SU-DHL-6 (cell line): Measurements from ENCODE around the gene NXNL1.

Source experiments
- H2AFZ ChIP-seq: fragments of 200-600 bp; sonication (generic); 2 replicates; pipeline ENCODE4 v1.6.1; 2014; ENCODE audit warnings: low read depth, mild to moderate bottlenecking, moderate library complexity, mixed read lengths, antibody characterized with exemption, low read length; ENCODE audit not compliant: severe bottlenecking
- H3F3A ChIP-seq: fragments of 200-600 bp; shearing (Covaris generic); 2 replicates; pipeline ENCODE4 v1.6.0; 2016; ENCODE audit warnings: antibody characterized with exemption, mild to moderate bottlenecking; ENCODE audit not compliant: insufficient read depth
- H3K27ac ChIP-seq: fragments of 200-600 bp; sonication (generic); 2 replicates; pipeline ENCODE4 v1.5.1; 2016; ENCODE audit warnings: low read depth, mild to moderate bottlenecking, low read length, moderate library complexity, mixed read lengths
- H3K27me3 ChIP-seq: fragments of 200-600 bp; sonication (generic), shearing (Covaris generic); 2 replicates; pipeline ENCODE4 v1.6.0; 2014; ENCODE audit warnings: mild to moderate bottlenecking, low read length
- H3K36me3 ChIP-seq: fragments of 200-600 bp; sonication (generic); 2 replicates; pipeline ENCODE4 v1.6.1; 2014; ENCODE audit warnings: mild to moderate bottlenecking, low read length, mixed read lengths
- H3K4me2 ChIP-seq: fragments of 300-600, 200-600 bp; shearing (Covaris generic), sonication (generic); 2 replicates; pipeline ENCODE4 v1.6.0; 2014; ENCODE audit warnings: low read length, low read depth, mild to moderate bottlenecking; ENCODE audit not compliant: poor library complexity, severe bottlenecking
- H3K4me3 ChIP-seq: fragments of 200-600 bp; sonication (generic); 2 replicates; pipeline ENCODE4 v1.5.1; 2014; ENCODE audit warnings: antibody characterized with exemption, low read length, mild to moderate bottlenecking, mixed read lengths; ENCODE audit not compliant: insufficient read depth, poor library complexity, severe bottlenecking
- H3K79me2 ChIP-seq: fragments of 200-600 bp; sonication (generic); 2 replicates; pipeline ENCODE4 v1.6.1; 2014; ENCODE audit warnings: mild to moderate bottlenecking, low read length, moderate library complexity; ENCODE audit not compliant: insufficient read depth
- H3K9ac ChIP-seq: fragments of 200-600 bp; sonication (generic); 2 replicates; pipeline ENCODE4 v1.7.0; 2014; ENCODE audit warnings: mild to moderate bottlenecking, low read length
- H3K9me2 ChIP-seq: fragments of 200-600 bp; sonication (generic); replicated peaks from 2 replicates; pipeline ENCODE4 v1.6.1; 2014; ENCODE audit warnings: low read length; ENCODE audit not compliant: insufficient read depth
- H3K9me3 ChIP-seq: fragments of 200-600 bp; sonication (generic); 2 replicates; pipeline ENCODE4 v1.6.1; 2014; ENCODE audit warnings: low read length, mixed read lengths; ENCODE audit not compliant: insufficient read depth
- H4K20me1 ChIP-seq: fragments of 200-600 bp; sonication (generic); 2 replicates; pipeline ENCODE4 v1.6.1; 2014; ENCODE audit warnings: low read depth, mild to moderate bottlenecking, antibody characterized with exemption, low read length, moderate library complexity, mixed read lengths
- CTCF ChIP-seq: fragments of 200-600 bp; sonication (generic); IDR thresholded peaks from one replicate; pipeline ENCODE4 v1.5.1; 2017; ENCODE audit warnings: antibody characterized with exemption, mild to moderate bottlenecking, low read length, moderate library complexity; ENCODE audit not compliant: insufficient read depth, poor library complexity, severe bottlenecking
- EZH2phosphoT487 ChIP-seq: fragments of 200-600 bp; sonication (generic), shearing (Covaris generic); conservative IDR thresholded peaks from 2 replicates; pipeline ENCODE4 v1.6.1; 2018; ENCODE audit warnings: mild to moderate bottlenecking, antibody characterized with exemption, low read length, moderate library complexity, mixed read lengths

Gene NXNL1

GRCh38 chr19:17418710-17419109, 42.0 kb downstream of the NXNL1 start:
- no peaks in the 10 kb centered on the region for H3K36me3 ChIP-seq
- H3K9me3 ChIP-seq: no peaks in the 10 kb centered on the region
- peak overlapping the region; percentile 40; the same call in 1 of the 2 replicates for H3K27ac ChIP-seq
- H3K4me2 ChIP-seq: peak overlapping the region; percentile 84
- peaks cover 7% of the 10 kb centered on the region; the same call in 1 of the 2 replicates for H3F3A ChIP-seq
- no peaks in the 10 kb centered on the region for H3K27me3 ChIP-seq
- H3K79me2 ChIP-seq: no peaks in the 10 kb centered on the region
- H4K20me1 ChIP-seq: no peaks in the 10 kb centered on the region
- peak overlapping the region; percentile 82 for H2AFZ ChIP-seq
- peak overlapping the region; percentile 70 for H3K9ac ChIP-seq
- H3K9me2 ChIP-seq: no peaks in the 10 kb centered on the region
- TF ChIP-seq CTCF (no peak), EZH2phosphoT487 (no peak)
- peak overlapping the region; percentile 67 for H3K4me3 ChIP-seq

DNA sequence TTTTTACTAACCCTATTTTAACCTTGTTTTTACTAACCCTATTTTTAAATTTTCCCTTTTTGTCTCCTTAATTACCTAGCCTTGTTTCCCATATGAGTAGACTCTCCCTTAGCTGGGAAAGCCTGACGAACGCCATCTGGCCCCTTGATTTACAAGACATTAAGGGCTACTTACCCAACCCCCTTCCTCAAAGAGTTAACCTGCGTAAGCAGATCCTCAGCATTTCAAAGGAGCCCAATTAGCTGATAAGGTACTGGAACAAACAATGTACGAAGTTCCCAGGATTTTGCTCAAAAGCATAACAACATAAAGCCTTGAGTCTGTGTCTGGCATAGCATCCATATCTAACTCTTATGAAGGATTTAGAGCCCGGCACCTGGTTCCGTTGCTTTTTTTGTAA, 45.6 kb downstream of the NXNL1 start:
- H3K9me3 ChIP-seq: no peaks in the 10 kb centered on the region
- no peaks in the 10 kb centered on the region for H3K9me2 ChIP-seq
- H3K4me2 ChIP-seq: no peak overlapping the region
- H4K20me1 ChIP-seq: no peaks in the 10 kb centered on the region
- H3K79me2 ChIP-seq: no peaks in the 10 kb centered on the region
- TF ChIP-seq CTCF (no peak), EZH2phosphoT487 (no peak)
- H3F3A ChIP-seq: peaks cover 13% of the 10 kb centered on the region; the same call in 1 of the 2 replicates
- H3K27ac ChIP-seq: no peak overlapping the region
- H2AFZ ChIP-seq: no peak overlapping the region
- H3K9ac ChIP-seq: no peak overlapping the region
- H3K36me3 ChIP-seq: no peaks in the 10 kb centered on the region
- no peak overlapping the region for H3K4me3 ChIP-seq
- no peaks in the 10 kb centered on the region for H3K27me3 ChIP-seq

- H3K27ac ChIP-seq: peak overlapping the region; percentile 51; the same call in 1 of the 2 replicates
- no peaks in the 10 kb centered on the region for H3K9me2 ChIP-seq
- TF ChIP-seq EZH2phosphoT487 (no peak), CTCF (no peak)
- no peaks in the 10 kb centered on the region for H4K20me1 ChIP-seq
- H3K9me3 ChIP-seq: no peaks in the 10 kb centered on the region
- H3K9ac ChIP-seq: no peak overlapping the region
- H3F3A ChIP-seq: peaks cover 11% of the 10 kb centered on the region; the same call in 1 of the 2 replicates
- H3K36me3 ChIP-seq: no peaks in the 10 kb centered on the region
- H2AFZ ChIP-seq: no peak overlapping the region
- no peaks in the 10 kb centered on the region for H3K27me3 ChIP-seq
- no peak overlapping the region for H3K4me2 ChIP-seq
- no peak overlapping the region for H3K4me3 ChIP-seq
- no peaks in the 10 kb centered on the region for H3K79me2 ChIP-seq
Measured at GRCh38 chr19:17414097-17414496, 46.6 kb downstream of the NXNL1 start.
